Liver (tissue), 3 donors: ENCODE data around the gene TLN1.

ENCODE experiments used
- EGR1 ChIP-seq, 2 donors: IDR thresholded peaks; 2 replicates each; pipeline ENCODE4 v1.6.1; 2016 to 2018; ENCODE audit warnings: antibody characterized with exemption in 2 of 2, low read depth in 2 of 2
- RAD21 ChIP-seq, 2 donors: IDR thresholded peaks; 2 replicates each; pipeline ENCODE4 v1.6.1; 2016; ENCODE audit warnings: antibody characterized with exemption in 2 of 2, mild to moderate bottlenecking in 2 of 2
- RXRA ChIP-seq, 2 donors: IDR thresholded peaks; 2 replicates each; pipeline ENCODE4 v1.6.1; 2017 to 2018; ENCODE audit warnings: antibody characterized with exemption in 2 of 2, mild to moderate bottlenecking in 1 of 2
- YY1 ChIP-seq: IDR thresholded peaks from 2 replicates; pipeline ENCODE4 v1.6.1; 2016; ENCODE audit warnings: antibody characterized with exemption, mild to moderate bottlenecking
- TF ChIP-seq, protein P1 (sequence below): fragments of 150-350 bp; IDR thresholded peaks from 2 replicates; pipeline ENCODE4 v1.5.1; 2017; ENCODE audit warnings: improper control_type of control experiment, low read depth, low read length; ENCODE audit not compliant: missing input control
- TF ChIP-seq, protein P2 (sequence below): IDR thresholded peaks from 2 replicates; pipeline ENCODE4 v1.6.1; 2016; ENCODE audit warnings: antibody characterized with exemption
- TF ChIP-seq, protein P3 (sequence below): IDR thresholded peaks from 2 replicates; pipeline ENCODE4 v1.6.1; 2016; ENCODE audit warnings: antibody characterized with exemption, mild to moderate bottlenecking
- donor health status: healthy.
- donor health status: healthy.

DNA sequence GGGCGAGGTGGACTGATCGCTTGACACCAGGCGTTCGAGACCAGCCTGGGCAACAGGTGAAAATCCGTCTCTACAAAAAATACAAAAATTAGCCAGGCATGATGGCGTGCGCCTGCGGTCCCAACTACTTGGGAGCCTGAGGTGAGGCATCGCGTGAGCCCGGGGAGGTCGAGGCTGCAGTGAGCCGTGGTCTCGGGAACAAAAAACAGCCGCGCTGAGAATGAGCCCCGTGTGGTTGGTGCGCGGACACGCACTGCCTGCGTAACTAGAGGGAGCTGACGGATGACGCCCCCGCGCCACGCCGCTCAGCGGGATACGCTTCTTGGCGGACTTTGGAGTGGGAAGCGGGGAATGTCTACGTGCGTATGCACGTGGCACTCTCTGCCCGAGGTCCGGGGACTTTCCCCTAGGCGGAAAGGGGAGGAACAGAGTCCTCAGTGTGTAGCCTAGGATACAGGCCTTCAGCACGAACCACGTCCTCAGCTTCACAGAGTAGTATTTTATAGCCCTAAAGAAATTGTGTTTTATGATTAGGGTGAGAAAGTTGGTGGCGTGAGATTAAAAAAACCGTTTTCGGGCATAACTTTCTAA, 74.4 kb downstream of the TLN1 start, which contains the start of gene RMRP:
- TF ChIP-seq, protein P1, sequence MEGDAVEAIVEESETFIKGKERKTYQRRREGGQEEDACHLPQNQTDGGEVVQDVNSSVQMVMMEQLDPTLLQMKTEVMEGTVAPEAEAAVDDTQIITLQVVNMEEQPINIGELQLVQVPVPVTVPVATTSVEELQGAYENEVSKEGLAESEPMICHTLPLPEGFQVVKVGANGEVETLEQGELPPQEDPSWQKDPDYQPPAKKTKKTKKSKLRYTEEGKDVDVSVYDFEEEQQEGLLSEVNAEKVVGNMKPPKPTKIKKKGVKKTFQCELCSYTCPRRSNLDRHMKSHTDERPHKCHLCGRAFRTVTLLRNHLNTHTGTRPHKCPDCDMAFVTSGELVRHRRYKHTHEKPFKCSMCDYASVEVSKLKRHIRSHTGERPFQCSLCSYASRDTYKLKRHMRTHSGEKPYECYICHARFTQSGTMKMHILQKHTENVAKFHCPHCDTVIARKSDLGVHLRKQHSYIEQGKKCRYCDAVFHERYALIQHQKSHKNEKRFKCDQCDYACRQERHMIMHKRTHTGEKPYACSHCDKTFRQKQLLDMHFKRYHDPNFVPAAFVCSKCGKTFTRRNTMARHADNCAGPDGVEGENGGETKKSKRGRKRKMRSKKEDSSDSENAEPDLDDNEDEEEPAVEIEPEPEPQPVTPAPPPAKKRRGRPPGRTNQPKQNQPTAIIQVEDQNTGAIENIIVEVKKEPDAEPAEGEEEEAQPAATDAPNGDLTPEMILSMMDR = peak; percentile 49
- TF ChIP-seq RXRA (IDR thresholded peaks at IDR 0.05) (peak; percentile 55 to 89), EGR1 (IDR thresholded peaks at IDR 0.05; ENCODE audit: low read depth in 2 of 2) (peak; percentile 99 to 100), YY1 (peak; percentile 82), RAD21 (IDR thresholded peaks at IDR 0.05) (peak; percentile 29 to 45)
- TF ChIP-seq, protein P2, sequence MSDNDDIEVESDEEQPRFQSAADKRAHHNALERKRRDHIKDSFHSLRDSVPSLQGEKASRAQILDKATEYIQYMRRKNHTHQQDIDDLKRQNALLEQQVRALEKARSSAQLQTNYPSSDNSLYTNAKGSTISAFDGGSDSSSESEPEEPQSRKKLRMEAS = peak; percentile 99
- TF ChIP-seq, protein P3, sequence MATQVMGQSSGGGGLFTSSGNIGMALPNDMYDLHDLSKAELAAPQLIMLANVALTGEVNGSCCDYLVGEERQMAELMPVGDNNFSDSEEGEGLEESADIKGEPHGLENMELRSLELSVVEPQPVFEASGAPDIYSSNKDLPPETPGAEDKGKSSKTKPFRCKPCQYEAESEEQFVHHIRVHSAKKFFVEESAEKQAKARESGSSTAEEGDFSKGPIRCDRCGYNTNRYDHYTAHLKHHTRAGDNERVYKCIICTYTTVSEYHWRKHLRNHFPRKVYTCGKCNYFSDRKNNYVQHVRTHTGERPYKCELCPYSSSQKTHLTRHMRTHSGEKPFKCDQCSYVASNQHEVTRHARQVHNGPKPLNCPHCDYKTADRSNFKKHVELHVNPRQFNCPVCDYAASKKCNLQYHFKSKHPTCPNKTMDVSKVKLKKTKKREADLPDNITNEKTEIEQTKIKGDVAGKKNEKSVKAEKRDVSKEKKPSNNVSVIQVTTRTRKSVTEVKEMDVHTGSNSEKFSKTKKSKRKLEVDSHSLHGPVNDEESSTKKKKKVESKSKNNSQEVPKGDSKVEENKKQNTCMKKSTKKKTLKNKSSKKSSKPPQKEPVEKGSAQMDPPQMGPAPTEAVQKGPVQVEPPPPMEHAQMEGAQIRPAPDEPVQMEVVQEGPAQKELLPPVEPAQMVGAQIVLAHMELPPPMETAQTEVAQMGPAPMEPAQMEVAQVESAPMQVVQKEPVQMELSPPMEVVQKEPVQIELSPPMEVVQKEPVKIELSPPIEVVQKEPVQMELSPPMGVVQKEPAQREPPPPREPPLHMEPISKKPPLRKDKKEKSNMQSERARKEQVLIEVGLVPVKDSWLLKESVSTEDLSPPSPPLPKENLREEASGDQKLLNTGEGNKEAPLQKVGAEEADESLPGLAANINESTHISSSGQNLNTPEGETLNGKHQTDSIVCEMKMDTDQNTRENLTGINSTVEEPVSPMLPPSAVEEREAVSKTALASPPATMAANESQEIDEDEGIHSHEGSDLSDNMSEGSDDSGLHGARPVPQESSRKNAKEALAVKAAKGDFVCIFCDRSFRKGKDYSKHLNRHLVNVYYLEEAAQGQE = peak; percentile 88
